ENCODE results near the gene PTPRO. TPM values are rescaled to one million over a fixed set of nuclear protein-coding genes. Genes with fewer than 3 reads are reported as not detected.

Gene PTPRO
- polyA plus RNA-seq, 3 donors from 2014 or later: 0.22 TPM; not detected in 2

- peaks cover 6 to 25% (median 15%) of the 10 kb centered on the region in 6 donors for H3K9me3 Mint-ChIP-seq
- H3K36me3 Mint-ChIP-seq: peaks cover 0 to 5% (median 4%) of the 10 kb centered on the region in 3 donors
- no peak overlapping the region for H3K4me3 Mint-ChIP-seq
- no peaks in the 10 kb centered on the region for H3K4me1 Mint-ChIP-seq
- H3K27ac Mint-ChIP-seq: no peak overlapping the region
- no peak for DNase-seq
- peaks cover 0 to 2% (median 2%) of the 10 kb centered on the region in 3 donors for H3K27me3 Mint-ChIP-seq (ENCODE audit: low read depth in 3 of 3)
Measured at GRCh38 chr12:15372352-15372751, 50.0 kb downstream of the PTPRO start.

- Mint-ChIP-seq H3K27ac (no peak overlapping the region), H3K4me1 (no peaks in the 10 kb centered on the region), H3K27me3 (ENCODE audit: low read depth in 3 of 3) (peaks cover 0 to 4% (median 0%) of the 10 kb centered on the region in 3 donors), H3K36me3 (no peaks in the 10 kb centered on the region), H3K9me3 (peaks cover 0 to 6% (median 0%) of the 10 kb centered on the region in 6 donors), H3K4me3 (no peak overlapping the region)
- no peak for DNase-seq
Measured at GRCh38 chr12:15387772-15388171, 65.5 kb downstream of the PTPRO start.

- H3K27me3 Mint-ChIP-seq (ENCODE audit: low read depth in 3 of 3): peaks cover 0 to 4% (median 0%) of the 10 kb centered on the region in 3 donors
- DNase-seq: no peak
- no peak overlapping the region for H3K27ac Mint-ChIP-seq
- H3K9me3 Mint-ChIP-seq: peaks cover 0 to 6% (median 0%) of the 10 kb centered on the region in 6 donors
- H3K36me3 Mint-ChIP-seq: no peaks in the 10 kb centered on the region
- no peaks in the 10 kb centered on the region for H3K4me1 Mint-ChIP-seq
- no peak overlapping the region for H3K4me3 Mint-ChIP-seq
Measured at GRCh38 chr12:15389561-15389960, 67.3 kb downstream of the PTPRO start.

GRCh38 chr12:15393037-15393436, 70.7 kb downstream of the PTPRO start:
- DNase-seq: no peak
- H3K4me3 Mint-ChIP-seq: no peak overlapping the region
- H3K9me3 Mint-ChIP-seq: peaks cover 0 to 8% (median 0%) of the 10 kb centered on the region in 6 donors
- H3K36me3 Mint-ChIP-seq: no peaks in the 10 kb centered on the region
- peaks cover 0 to 5% (median 0%) of the 10 kb centered on the region in 3 donors for H3K27me3 Mint-ChIP-seq (ENCODE audit: low read depth in 3 of 3)
- H3K27ac Mint-ChIP-seq: no peak overlapping the region
- no peaks in the 10 kb centered on the region for H3K4me1 Mint-ChIP-seq

GRCh38 chr12:15393995-15394394, 71.7 kb downstream of the PTPRO start:
- H3K36me3 Mint-ChIP-seq: no peaks in the 10 kb centered on the region
- DNase-seq: no peak
- peaks cover 0 to 8% (median 0%) of the 10 kb centered on the region in 6 donors for H3K9me3 Mint-ChIP-seq
- no peaks in the 10 kb centered on the region for H3K4me1 Mint-ChIP-seq
- H3K27me3 Mint-ChIP-seq (ENCODE audit: low read depth in 3 of 3): peaks cover 0 to 5% (median 0%) of the 10 kb centered on the region in 3 donors
- H3K4me3 Mint-ChIP-seq: no peak overlapping the region
- H3K27ac Mint-ChIP-seq: no peak overlapping the region

- peaks cover 0 to 2% (median 2%) of the 10 kb centered on the region in 3 donors for H3K27me3 Mint-ChIP-seq (ENCODE audit: low read depth in 3 of 3)
- H3K4me3 Mint-ChIP-seq: no peak overlapping the region
- peaks cover 0 to 6% (median 1%) of the 10 kb centered on the region in 6 donors for H3K9me3 Mint-ChIP-seq
- H3K36me3 Mint-ChIP-seq: no peaks in the 10 kb centered on the region
- DNase-seq: no peak
- H3K4me1 Mint-ChIP-seq: no peaks in the 10 kb centered on the region
- H3K27ac Mint-ChIP-seq: no peak overlapping the region
Measured at GRCh38 chr12:15404485-15404884, 82.2 kb downstream of the PTPRO start.

- Mint-ChIP-seq H3K4me3 (no peak overlapping the region), H3K36me3 (no peaks in the 10 kb centered on the region), H3K4me1 (no peaks in the 10 kb centered on the region), H3K9me3 (peaks cover 0 to 2% (median under 1%) of the 10 kb centered on the region in 6 donors), H3K27me3 (ENCODE audit: low read depth in 3 of 3) (peaks cover 0 to 4% (median 2%) of the 10 kb centered on the region in 3 donors), H3K27ac (no peak overlapping the region)
- no peak for DNase-seq
Measured at GRCh38 chr12:15405606-15406005, 83.3 kb downstream of the PTPRO start.

GRCh38 chr12:15407025-15407424, 84.7 kb downstream of the PTPRO start:
- peaks cover 0 to 4% (median 0%) of the 10 kb centered on the region in 3 donors for H3K27me3 Mint-ChIP-seq (ENCODE audit: low read depth in 3 of 3)
- DNase-seq: no peak
- H3K4me1 Mint-ChIP-seq: no peaks in the 10 kb centered on the region
- H3K36me3 Mint-ChIP-seq: no peaks in the 10 kb centered on the region
- H3K9me3 Mint-ChIP-seq: peaks cover 0 to 2% (median 0%) of the 10 kb centered on the region in 6 donors
- H3K4me3 Mint-ChIP-seq: no peak overlapping the region
- H3K27ac Mint-ChIP-seq: no peak overlapping the region

- H3K27ac Mint-ChIP-seq: no peak overlapping the region
- H3K27me3 Mint-ChIP-seq (ENCODE audit: low read depth in 3 of 3): peaks cover 1 to 4% (median 2%) of the 10 kb centered on the region in 3 donors
Measured at GRCh38 chr12:15411842-15412241, 89.5 kb downstream of the PTPRO start.

GRCh38 chr12:15417691-15418090, 95.4 kb downstream of the PTPRO start:
- no peak overlapping the region for H3K4me3 Mint-ChIP-seq
- no peaks in the 10 kb centered on the region for H3K4me1 Mint-ChIP-seq
- H3K36me3 Mint-ChIP-seq: no peaks in the 10 kb centered on the region
- no peak for DNase-seq
- peaks cover 0 to 6% (median under 1%) of the 10 kb centered on the region in 6 donors for H3K9me3 Mint-ChIP-seq
- H3K27me3 Mint-ChIP-seq (ENCODE audit: low read depth in 3 of 3): peaks cover 3 to 12% (median 6%) of the 10 kb centered on the region in 3 donors
- H3K27ac Mint-ChIP-seq: no peak overlapping the region

More at GRCh38 chr12:15411842-15412241, 89.5 kb downstream of the PTPRO start:
- Mint-ChIP-seq H3K9me3 (peaks cover 0 to 1% (median 0%) of the 10 kb centered on the region in 6 donors), H3K4me1 (no peaks in the 10 kb centered on the region), H3K4me3 (no peak overlapping the region), H3K36me3 (no peaks in the 10 kb centered on the region)
- no peak for DNase-seq

- Mint-ChIP-seq H3K4me3 (no peak overlapping the region), H3K27ac (no peak overlapping the region), H3K9me3 (peaks cover 0 to 3% (median 0%) of the 10 kb centered on the region in 6 donors), H3K4me1 (no peaks in the 10 kb centered on the region), H3K27me3 (ENCODE audit: low read depth in 3 of 3) (peaks cover 3 to 10% (median 4%) of the 10 kb centered on the region in 3 donors), H3K36me3 (no peaks in the 10 kb centered on the region)
- no peak for DNase-seq
Measured at GRCh38 chr12:15423629-15424028, 101.3 kb downstream of the PTPRO start.

- Mint-ChIP-seq H3K27me3 (ENCODE audit: low read depth in 3 of 3) (peaks cover 0 to 2% (median 0%) of the 10 kb centered on the region in 3 donors), H3K4me1 (no peaks in the 10 kb centered on the region), H3K9me3 (peaks cover 0 to 5% (median 0%) of the 10 kb centered on the region in 6 donors), H3K4me3 (no peak overlapping the region), H3K27ac (no peak overlapping the region), H3K36me3 (no peaks in the 10 kb centered on the region)
- no peak for DNase-seq
Measured at GRCh38 chr12:15427913-15428312, 105.6 kb downstream of the PTPRO start.

GRCh38 chr12:15428632-15429031, 106.3 kb downstream of the PTPRO start:
- H3K9me3 Mint-ChIP-seq: peaks cover 0 to 5% (median 0%) of the 10 kb centered on the region in 6 donors
- no peak for DNase-seq
- no peaks in the 10 kb centered on the region for H3K4me1 Mint-ChIP-seq
- no peak overlapping the region for H3K4me3 Mint-ChIP-seq
- peaks cover 0 to 2% (median 2%) of the 10 kb centered on the region in 3 donors for H3K27me3 Mint-ChIP-seq (ENCODE audit: low read depth in 3 of 3)
- no peaks in the 10 kb centered on the region for H3K36me3 Mint-ChIP-seq
- H3K27ac Mint-ChIP-seq: no peak overlapping the region

GRCh38 chr12:15429262-15429661, 107.0 kb downstream of the PTPRO start:
- no peak overlapping the region for H3K27ac Mint-ChIP-seq
- H3K9me3 Mint-ChIP-seq: peaks cover 0 to 5% (median 0%) of the 10 kb centered on the region in 6 donors
- no peaks in the 10 kb centered on the region for H3K4me1 Mint-ChIP-seq
- no peaks in the 10 kb centered on the region for H3K36me3 Mint-ChIP-seq
- peaks cover 0 to 2% (median 2%) of the 10 kb centered on the region in 3 donors for H3K27me3 Mint-ChIP-seq (ENCODE audit: low read depth in 3 of 3)
- no peak overlapping the region for H3K4me3 Mint-ChIP-seq
- DNase-seq: no peak

GRCh38 chr12:15435597-15435996, 113.3 kb downstream of the PTPRO start:
- peaks cover 1 to 2% (median 2%) of the 10 kb centered on the region in 3 donors for H3K27me3 Mint-ChIP-seq (ENCODE audit: low read depth in 3 of 3)
- DNase-seq: no peak
- no peaks in the 10 kb centered on the region for H3K36me3 Mint-ChIP-seq
- H3K4me1 Mint-ChIP-seq: no peaks in the 10 kb centered on the region
- H3K9me3 Mint-ChIP-seq: peaks cover 0 to 19% (median 4%) of the 10 kb centered on the region in 6 donors
- no peak overlapping the region for H3K27ac Mint-ChIP-seq
- H3K4me3 Mint-ChIP-seq: no peak overlapping the region
